SK-N-SH (cell line): ENCODE data around the gene WFDC11.

ENCODE experiments used
- FOXJ3 ChIP-seq: sonication (generic); formaldehyde crosslinking; IDR thresholded peaks from 2 replicates; pipeline ENCODE4 v1.5.1; 2020; ENCODE audit warnings: mild to moderate bottlenecking, missing genetic modification reagents
- TCF12 ChIP-seq: IDR thresholded peaks from 2 replicates; pipeline ENCODE4 v1.4.0; 2012
- TF ChIP-seq, protein P1 (sequence below): fragments of 200-600 bp; sonication (generic); IDR thresholded peaks from 2 replicates; pipeline ENCODE4 v1.6.1; 2017; ENCODE audit warnings: antibody characterized with exemption, mild to moderate bottlenecking, moderate library complexity

DNA sequence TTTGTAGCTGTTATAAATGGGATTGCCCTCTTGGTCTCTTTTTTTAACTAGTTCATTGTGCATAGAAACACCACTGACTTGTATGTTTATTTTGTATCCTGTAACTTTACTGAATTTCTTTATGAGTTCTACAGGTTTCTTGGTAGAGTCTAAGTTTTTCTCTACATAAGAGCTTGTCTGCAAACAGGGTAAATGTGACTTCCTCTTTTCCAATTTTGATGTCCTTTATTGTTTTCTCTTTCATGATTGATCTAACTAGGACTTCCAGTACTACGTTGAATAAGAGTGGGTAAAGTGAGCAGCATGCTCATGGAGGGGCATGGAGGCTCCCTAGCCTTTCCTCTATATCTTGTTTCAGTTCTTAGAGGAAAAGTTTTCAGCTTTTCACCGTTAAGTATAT, 43.5 kb downstream of the WFDC11 start:
- TF ChIP-seq, protein P1, sequence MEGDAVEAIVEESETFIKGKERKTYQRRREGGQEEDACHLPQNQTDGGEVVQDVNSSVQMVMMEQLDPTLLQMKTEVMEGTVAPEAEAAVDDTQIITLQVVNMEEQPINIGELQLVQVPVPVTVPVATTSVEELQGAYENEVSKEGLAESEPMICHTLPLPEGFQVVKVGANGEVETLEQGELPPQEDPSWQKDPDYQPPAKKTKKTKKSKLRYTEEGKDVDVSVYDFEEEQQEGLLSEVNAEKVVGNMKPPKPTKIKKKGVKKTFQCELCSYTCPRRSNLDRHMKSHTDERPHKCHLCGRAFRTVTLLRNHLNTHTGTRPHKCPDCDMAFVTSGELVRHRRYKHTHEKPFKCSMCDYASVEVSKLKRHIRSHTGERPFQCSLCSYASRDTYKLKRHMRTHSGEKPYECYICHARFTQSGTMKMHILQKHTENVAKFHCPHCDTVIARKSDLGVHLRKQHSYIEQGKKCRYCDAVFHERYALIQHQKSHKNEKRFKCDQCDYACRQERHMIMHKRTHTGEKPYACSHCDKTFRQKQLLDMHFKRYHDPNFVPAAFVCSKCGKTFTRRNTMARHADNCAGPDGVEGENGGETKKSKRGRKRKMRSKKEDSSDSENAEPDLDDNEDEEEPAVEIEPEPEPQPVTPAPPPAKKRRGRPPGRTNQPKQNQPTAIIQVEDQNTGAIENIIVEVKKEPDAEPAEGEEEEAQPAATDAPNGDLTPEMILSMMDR, result no peak
- TF ChIP-seq FOXJ3 (CRISPR knock-in tag), result no peak
- no peak for TF ChIP-seq TCF12
